Measurements from ENCODE around the gene GPR153. TPM values are rescaled to one million over a fixed set of nuclear protein-coding genes. Genes with fewer than 3 reads are reported as not detected.

The GPR153 gene
- polyA plus RNA-seq, 4 donors: 7.2 to 9.3 (median 7.7) TPM

DNA sequence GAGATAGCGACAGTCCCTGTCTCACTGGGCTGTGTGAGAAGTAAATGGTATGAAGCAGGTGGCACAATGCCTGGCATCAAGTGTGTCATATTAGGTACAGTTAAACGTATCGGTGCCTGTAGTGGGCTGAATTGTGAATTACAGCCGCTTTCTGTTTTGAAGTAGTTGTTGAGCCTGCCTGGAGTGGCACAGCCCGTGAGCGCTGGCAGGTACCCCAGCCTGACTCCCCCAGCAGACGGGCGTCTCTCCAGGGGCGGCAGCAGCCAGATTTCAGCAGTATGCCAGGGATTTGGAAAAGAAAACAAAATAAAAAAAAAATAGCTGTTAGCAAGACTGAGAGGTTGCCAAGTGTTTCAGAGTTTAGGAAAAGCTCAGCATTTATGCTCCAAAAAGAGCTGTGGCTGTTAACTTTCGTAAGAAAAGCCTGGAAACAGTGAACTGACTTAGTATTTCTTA, 26.6 kb upstream of the GPR153 start:
- no peak for DNase-seq (ENCODE audit: low read depth in 4 of 4, low spot score in 3 of 4)

DNA sequence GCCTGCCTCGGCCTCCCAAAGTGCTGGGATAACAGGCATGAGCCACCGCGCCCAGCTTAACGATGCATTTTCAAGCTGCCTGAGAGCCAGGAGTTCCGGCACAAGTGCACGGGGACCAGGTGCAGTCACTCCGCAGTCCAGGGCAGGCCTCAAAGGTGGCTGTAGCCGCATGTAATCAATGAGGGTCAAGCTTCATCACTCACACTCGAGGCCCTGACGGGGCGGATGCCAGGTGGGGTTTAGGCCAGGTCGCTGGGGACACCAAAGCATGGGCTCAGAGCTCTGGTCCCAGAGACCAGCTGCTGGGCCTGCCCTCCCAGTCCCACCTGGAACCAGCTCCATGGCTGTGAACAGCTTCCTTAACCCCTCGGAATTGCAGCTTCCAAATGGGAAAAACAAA, 26.1 kb upstream of the GPR153 start:
- no peak for DNase-seq (ENCODE audit: low read depth in 4 of 4, low spot score in 3 of 4)

- no peak for DNase-seq (ENCODE audit: low read depth in 4 of 4, low spot score in 3 of 4)
Observed at GRCh38 chr1:6286266-6286665, 25.4 kb upstream of the GPR153 start.

- no peak for DNase-seq (ENCODE audit: low read depth in 4 of 4, low spot score in 3 of 4)
Observed at GRCh38 chr1:6285336-6285735, 24.4 kb upstream of the GPR153 start.

- DNase-seq (ENCODE audit: low read depth in 4 of 4, low spot score in 3 of 4): no peak
Observed at GRCh38 chr1:6282577-6283270, 21.8 kb upstream of the GPR153 start.

DNA sequence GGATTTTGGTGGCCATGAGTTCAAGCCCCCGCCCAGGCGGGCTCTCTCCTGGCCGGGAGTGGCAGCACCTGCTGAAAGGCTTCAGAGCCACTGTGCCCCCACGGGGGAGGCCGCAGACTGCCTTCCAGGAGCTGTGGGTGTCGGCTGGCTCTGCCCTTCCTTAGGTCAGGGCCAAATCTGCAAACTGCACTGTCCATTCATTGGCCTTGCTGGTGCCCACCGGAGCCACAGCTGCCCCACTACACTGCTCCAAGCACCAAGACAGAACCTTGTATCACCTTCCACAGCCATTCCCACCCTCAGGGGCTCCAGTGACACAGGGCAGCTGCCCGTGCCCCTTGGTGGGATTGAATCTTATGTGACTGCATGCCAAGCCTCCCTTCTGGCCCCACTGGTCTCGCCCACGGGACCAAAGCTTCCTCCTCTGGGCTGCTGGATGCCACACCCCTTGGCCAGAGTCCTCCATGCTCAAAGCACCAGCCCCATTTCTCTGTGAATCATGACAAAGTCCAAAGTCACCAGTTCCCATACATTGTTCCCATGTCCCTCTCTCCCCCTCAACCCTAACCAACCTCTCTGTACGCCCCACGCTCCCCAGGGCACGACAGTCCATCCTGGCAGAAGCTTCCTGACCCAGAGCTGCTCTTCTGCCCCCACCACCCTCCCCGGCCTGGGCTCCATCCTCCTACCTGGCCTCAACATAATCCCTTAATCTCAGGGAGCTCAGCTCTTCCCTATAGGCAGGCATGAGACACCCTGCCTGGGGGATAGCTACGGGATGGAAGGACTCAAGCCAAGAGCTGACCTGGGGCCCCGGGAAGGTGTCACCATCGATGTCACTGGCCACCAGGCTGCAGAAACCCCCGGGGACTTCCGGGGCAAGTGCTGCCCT, 20.9 kb upstream of the GPR153 start:
- DNase-seq (ENCODE audit: low read depth in 4 of 4, low spot score in 3 of 4): no peak

DNA sequence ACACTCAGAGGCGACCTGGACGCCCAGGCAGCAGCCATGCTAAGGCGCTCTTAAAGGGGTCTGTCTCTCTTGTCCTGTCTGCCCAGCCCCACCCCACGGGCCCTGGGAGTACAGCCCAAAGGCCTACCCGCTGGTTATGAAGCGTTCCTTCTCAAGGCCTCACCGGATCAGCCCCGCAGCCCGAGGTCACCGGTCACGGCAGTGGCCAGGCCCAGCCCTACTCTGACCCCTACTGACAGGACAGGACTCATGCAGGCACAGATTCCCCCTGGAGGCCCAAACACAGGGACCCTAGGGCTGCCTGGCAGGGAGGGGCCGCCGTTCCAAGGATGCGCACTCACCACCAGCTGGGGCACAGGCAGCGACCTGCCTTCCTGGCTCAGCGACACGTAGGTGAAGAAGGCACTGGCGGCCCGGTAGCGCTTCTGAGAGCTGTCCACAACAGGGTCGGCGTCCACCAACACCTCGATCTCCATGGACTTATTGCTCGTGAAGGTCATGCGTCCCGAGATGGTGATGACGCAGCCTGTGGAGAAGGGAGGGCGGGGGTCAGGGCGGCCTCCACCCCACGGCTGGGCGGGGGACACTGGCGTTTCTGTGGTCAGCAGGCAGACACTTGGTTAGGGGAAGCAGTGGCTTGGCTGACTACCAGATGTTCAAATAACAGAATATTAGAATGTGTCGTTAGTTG, 20.0 kb upstream of the GPR153 start:
- DNase-seq (ENCODE audit: low read depth in 4 of 4, low spot score in 3 of 4): no peak

DNA sequence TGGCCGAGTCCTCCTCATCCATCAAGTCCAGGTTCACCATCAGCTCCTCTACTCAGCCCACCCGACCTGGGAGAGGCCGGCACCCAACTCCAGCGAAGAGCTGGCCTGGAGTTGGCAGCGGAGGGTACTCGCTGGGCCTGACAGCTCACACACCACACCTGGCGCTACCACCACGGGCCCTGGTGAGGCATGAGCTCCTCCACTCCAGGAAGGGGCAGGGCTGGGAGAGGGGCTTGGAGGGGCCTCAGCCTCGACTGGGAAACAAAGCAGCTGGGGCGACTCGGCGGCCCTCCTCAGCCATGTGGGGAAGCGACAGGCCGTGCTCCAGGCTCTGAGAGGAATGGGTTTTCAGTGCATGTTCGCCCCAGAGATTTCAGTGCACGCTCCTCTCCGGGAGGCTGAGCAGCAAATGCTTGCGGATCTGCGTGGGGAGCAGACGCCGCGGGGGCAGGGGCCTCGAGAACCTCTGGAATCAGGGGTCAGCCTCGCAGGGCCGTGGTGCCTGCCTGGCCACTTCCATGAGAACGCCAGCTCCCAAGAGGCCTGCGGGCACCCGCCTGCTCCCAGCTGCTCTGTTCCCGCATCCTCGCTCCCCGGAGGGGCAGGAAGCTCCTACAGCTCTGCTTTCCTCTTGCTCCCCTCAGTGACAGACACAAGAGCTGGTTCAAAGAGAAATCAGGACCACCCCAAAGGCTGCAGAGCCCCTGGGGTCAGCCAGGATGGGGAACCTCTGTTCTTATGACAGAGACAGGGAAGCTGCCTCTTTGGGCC, 18.9 kb upstream of the GPR153 start:
- no peak for DNase-seq (ENCODE audit: low read depth in 4 of 4, low spot score in 3 of 4)

DNA sequence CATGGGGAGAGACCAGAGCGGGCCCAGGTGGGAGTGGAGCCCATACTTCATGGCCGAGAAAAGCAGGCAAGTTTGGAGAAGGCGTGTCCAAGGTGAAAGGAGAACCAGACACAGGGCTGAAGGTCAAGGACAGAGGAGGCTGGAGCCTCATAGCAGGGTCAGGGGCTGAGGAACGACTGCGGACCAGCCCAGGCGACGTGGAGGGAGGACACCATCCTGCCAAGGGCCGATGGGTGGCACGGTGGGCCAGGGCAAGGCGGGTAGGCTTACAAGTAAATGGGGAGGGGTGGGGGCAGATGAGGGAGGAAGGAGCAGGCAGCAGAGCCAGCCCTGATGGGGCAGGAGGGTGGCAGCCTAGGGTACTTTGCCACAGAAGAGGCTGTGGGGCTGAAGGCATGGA, 18.2 kb upstream of the GPR153 start:
- DNase-seq (ENCODE audit: low read depth in 4 of 4, low spot score in 3 of 4): no peak

- no peak for DNase-seq (ENCODE audit: low read depth in 4 of 4, low spot score in 3 of 4)
Observed at GRCh38 chr1:6278263-6278662, 17.4 kb upstream of the GPR153 start.

GRCh38 chr1:6276811-6277555, 16.1 kb upstream of the GPR153 start:
- no peak for DNase-seq (ENCODE audit: low read depth in 4 of 4, low spot score in 3 of 4)

DNA sequence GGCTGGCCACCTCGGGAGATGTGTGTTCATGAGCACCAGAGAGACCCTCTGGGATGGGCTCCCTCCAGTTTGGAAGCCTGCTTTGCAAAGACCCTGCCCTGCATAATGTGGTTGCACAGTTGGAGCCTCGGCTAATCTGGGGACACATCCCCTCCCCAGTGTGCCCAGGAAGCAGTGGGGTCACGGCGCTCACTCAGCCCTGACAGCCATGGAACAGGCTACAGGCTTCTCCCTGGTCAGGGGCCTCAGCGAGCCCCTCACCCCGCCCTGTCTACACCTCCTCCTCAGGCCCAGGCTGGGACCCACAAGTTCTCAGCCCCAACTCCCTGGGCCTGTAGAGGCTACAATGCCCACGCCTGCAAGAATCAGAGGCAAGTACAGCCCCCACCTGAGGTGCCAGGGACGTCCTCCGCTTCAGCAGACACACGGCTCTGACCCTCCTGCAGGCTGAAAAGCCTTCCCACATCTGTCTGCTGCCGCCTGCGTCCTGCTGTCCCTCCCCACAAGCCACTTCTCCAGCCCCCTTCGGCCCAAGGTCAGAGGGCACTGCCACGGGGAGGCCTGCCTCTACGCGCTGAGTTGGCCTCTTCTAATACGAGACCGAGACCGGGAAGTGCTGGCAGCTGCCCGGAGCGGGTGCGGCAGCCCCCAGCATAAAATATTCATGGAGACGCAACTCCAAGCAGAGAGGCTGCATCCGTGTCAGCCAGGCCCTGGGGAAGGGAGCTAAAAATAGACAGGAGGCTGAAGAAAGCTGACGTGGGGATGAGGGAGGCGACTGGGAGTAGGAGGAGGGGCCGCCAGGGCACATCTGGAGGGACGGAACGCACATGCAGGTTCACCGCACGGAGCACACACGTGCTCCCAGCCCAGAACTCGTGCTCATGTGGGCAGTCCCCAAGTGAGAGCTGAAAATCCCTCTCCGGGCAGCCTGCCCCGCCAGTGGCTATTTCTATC, 15.2 kb upstream of the GPR153 start:
- peak in 1 of 4 donors; percentile 63 for DNase-seq (ENCODE audit: low read depth in 4 of 4, low spot score in 3 of 4)

DNA sequence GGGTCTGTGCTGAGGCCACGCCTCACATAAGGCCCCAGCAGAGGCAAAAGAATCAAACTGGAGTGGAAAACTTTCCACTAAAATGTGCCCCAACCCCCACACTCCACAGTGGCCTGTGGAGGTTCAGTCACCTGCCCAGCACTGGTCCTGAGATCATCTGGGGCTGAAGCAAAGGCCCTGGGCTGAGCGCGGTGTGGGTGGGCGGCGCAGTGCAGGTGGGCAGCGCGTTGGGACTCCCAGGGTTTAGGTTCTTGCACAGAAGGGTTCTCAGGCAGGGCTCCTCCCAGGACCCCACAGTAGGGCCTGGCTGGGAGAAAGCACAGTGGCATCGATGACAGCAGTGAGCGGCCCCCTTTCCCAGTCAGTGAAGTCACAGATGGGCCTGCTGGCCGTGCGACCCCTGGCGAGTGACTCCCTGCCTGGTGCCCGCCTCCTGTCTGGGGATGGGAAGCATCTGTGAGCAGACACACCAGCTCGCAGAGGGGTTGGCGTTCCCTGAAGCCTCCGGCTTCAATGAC, 13.8 kb upstream of the GPR153 start:
- no peak for DNase-seq (ENCODE audit: low read depth in 4 of 4, low spot score in 3 of 4)

- no peak for DNase-seq (ENCODE audit: low read depth in 4 of 4, low spot score in 3 of 4)
Observed at GRCh38 chr1:6274102-6274501, 13.2 kb upstream of the GPR153 start.

DNA sequence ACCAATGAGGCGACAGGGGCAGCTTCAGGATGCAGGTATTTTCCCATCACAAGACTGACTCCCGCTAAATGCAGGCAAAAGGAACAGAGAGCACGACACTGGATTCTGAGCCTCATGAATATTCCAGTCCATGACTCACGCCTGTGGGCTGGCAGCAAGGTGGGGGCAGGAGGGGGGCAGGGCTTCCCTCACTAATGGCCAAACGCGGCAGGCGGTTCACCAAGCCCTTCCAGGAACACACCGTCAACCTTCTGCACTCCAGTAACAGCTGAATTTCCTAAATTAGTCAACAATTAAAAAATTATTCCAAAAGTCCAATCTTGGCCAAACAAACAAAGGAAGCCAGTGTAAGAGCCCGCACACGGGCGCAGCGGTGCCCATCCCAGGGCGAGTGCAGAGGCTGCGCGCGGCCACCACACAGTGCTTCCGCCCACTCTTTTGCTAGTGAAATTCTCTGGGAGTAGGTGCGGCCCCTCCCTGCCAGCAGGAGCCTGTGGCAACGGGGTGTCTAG, 12.5 kb upstream of the GPR153 start:
- no peak for DNase-seq (ENCODE audit: low read depth in 4 of 4, low spot score in 3 of 4)

GRCh38 chr1:6272868-6273267, 12.0 kb upstream of the GPR153 start:
- no peak for DNase-seq (ENCODE audit: low read depth in 4 of 4, low spot score in 3 of 4)

DNA sequence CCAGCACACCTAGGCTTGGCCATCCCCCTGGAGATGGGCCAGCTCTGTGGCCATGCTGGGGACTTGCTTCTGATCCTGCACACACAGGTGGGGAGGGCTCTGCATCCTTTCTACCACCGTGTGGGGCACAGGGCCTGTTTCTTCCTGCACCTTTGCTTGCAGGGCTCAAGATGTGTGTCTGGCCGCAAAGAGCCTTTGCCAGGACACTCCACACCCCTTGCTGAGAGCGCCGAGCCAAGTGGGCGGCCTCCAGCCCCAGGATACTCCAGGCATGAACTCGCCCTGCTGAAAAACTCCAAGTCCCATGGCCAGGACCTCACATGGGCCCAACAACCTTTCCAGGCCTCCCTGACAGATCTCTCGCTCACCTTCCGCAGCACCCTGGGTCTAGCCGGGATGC, 11.6 kb upstream of the GPR153 start:
- no peak for DNase-seq (ENCODE audit: low read depth in 4 of 4, low spot score in 3 of 4)

GRCh38 chr1:6271554-6271953, 10.7 kb upstream of the GPR153 start:
- DNase-seq (ENCODE audit: low read depth in 4 of 4, low spot score in 3 of 4): no peak
